ENCODE results near the gene EPHA5.

The EPHA5 gene

DNA sequence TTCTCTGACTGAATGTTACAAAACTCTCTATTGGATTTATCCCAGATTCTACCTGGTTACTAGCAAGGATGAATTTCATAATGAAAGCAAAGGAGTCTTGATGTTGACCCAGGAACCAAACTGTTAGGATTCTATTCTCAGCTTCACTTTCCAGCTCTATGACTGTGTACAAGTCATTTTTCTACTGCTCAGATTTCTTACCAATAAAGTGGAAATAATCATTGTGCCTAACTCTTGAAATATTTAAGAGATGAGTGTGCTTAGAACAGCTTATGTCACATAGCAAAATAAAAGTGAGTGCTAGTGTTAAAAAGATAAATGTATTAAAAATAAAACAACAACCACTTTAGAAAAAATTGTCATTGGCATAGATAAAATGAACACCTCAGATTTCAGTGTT lies 45.6 kb downstream of the EPHA5 start:
- DNase-seq (ENCODE audit: low spot score), result no peak

DNA sequence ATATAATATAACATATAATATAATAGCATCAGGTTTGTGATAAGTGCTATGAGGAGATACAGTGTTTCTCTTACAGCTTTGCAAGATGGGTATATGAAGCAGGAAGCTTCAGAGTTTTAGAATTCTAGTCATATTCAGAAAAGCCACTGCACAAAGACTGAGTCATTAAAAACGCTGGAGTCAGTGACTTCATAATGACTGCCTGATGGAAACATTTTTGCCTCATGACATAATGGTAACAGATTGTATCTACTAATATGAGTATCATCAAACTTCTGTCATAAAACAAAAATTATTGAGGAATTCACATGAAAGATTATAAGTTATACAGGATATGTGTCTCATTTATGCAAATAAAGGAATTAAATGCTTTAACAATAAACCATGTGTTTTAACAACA lies 46.8 kb downstream of the EPHA5 start:
- no peak for DNase-seq (ENCODE audit: low spot score)

DNA sequence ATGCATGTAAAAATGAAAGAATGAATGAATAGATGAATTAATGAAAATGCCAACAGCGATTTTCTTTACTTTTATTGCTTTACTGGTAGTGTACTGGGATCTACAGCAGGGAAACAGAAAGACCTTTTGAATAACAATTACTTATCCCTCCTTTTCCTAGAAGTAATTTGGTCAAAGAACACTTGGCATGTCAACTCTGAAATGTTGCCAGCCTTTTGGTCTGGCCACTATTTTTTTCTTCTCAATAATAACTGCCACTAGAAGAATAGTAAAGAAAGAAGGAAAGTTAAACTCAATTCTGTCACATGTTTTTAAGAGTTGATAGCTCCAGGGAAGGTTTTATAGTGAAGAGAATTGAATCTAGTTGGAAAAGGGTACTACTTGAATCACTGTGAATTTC lies 52.9 kb downstream of the EPHA5 start:
- DNase-seq (ENCODE audit: low spot score), result no peak

DNA sequence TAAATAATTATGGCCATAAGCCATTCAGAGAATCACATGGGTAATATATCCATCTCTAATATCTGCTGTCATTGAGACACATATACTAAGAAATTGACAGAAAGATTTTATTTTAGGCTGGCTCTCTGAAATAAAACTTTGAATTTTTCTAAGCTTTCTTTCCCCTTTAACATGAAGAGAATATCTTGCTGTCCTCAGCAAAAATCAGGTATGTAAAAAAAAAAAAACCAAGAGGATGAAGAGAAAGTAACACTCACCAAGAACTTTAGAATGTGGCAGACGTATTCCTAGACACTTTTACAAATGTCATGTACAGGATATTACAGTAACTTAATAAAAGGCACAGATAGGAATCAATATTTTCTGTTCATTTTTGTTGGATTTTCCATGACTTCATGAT lies 65.8 kb downstream of the EPHA5 start:
- DNase-seq (ENCODE audit: low spot score), result no peak

DNA sequence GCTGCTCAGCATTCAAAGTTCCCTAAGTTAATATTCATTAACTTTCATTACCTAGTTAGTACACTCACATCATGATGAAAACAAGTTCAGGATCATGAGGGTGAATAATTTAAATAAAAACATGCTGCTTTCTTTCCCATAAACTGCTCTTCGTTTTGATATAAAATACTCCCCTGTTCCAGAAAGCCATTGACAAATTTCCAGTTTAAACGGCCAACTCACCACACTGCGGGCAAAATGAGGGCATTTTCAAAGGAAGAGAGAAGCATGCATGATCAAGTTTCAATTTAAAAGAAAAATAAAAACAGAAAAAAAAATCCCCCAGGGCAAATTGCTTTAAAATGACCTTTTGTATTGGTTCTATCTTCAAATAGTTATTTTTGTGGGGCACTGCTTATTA lies 69.6 kb downstream of the EPHA5 start:
- no peak for DNase-seq (ENCODE audit: low spot score)

DNA sequence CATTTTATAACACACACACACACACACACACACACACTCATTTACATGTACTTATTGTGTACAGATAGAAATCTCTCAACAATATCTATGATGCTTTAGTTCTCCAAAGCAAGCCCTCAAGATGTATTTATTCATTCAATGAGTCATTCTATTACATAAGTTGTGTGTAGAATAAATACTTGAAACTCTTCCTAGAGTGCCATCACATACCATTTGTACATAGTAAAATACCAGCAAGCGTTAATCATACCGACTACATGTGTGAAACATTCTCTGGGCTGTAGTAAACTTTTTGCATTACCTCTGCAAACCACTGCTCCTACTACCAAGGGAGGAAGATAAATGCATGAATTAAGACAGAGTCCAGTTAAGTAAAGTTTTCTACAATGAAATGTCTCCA lies 70.9 kb downstream of the EPHA5 start:
- no peak for DNase-seq (ENCODE audit: low spot score)

DNA sequence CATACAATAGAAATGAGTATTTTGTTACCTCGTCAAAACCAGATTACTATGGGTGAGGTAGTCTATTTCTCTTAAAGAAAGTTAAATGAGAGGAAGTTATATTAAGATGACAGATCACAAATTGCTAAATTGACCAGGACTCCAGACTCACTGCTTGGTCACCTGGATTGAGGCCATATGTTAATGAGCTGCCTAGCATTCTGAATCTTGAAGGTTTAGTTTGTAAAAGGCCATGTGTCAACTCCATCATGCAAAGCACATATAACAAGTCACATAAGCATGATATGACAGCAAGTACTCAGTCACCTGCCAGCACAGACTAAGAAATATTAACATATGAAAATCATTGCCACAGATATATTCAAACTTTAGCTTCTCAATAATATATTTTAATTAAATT lies 72.6 kb downstream of the EPHA5 start:
- no peak for DNase-seq (ENCODE audit: low spot score)

DNA sequence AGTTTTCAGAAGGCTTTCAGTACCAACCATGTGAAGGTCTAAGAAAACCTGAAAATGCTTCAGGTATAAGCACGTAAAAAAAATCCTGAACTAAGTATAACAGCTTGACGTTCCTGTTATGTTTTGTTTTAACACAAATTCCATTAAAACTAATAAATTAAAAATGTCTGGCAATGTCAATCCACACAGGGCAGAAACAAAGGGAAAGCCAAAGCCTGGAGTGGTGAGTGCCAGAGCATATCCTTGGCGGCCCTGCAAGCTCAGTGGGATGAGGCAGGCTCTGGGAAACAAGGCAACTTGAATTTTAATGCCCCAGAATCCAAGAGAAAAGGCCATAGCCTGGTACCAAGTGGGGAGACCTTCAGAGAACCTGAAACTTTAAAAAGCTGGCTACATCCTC lies 78.2 kb downstream of the EPHA5 start:
- no peak for DNase-seq (ENCODE audit: low spot score)

DNA sequence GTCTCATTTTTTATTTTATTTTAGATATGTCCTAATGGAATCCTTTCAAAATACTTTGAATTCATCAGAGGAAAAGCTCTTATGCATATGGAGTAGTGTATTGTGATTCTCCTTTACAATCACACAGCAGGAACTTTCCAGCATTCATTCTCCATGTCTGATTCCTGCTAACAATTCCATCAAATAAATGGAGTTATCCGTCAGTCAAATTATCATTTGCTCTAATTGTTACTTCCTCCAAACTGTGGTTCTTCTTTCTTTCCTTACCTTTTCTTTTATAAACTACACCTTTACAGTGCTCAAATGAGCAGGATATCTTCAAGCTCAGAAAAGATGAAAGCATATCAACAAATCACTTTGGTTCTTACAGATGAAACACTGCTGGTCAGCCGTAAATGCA lies 80.4 kb downstream of the EPHA5 start:
- DNase-seq (ENCODE audit: low spot score), result no peak

DNA sequence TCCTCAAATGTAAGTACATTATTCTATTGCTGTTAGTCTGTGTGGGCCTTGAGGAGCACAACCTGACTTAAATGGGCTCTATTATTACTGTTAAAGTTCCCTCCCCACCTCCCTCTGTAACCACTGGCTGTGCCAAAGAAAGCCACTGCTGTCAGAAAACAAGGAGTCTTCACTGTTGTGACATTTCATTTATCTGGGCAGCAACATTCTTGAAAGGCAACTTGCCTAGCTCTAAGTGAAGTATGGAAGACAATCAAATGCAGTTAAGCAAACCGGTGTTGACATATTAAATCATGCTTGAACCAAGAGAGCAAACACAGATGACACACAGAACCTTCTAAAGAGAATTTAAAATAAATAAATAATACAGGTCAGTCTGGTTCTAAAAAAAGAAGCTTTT lies 81.0 kb downstream of the EPHA5 start:
- DNase-seq (ENCODE audit: low spot score), result no peak

DNA sequence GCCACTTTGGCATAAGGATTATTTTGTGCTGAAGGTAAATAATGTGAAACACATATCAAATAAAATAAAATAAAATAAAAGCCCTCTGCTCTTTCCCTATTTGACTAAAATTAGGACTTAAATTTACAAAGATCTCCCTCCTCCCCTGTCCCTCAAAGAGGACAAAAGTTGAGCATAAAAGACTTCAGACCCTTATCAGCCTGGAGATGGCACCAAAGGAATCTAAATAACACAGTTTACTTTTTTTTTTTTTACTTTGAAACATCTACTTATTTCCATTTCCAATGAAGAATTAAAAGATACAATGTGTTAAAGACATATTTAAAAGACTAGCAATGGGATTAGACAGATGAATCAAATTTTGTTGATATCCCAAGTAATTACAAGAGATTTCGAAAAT lies 89.7 kb downstream of the EPHA5 start:
- DNase-seq (ENCODE audit: low spot score), result no peak

DNA sequence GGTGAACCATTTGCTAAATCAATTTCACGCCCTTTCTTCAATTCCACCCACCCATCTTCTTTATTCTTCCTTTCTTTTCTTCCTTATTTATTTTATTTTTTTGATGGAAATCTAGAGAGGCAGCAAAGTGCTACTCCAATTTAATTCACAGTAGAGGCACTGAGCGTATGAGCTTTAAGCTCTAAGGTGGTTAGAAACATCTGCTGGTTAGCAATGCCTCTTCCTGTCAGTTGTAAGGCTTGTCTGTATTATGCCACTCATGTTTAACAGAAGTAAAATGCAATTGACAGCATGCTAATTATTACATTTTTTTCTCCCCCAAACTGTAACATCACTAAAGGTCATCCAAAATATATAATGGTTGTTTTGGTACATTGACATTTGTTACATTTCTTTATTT lies 103.8 kb downstream of the EPHA5 start:
- no peak for DNase-seq (ENCODE audit: low spot score)

DNA sequence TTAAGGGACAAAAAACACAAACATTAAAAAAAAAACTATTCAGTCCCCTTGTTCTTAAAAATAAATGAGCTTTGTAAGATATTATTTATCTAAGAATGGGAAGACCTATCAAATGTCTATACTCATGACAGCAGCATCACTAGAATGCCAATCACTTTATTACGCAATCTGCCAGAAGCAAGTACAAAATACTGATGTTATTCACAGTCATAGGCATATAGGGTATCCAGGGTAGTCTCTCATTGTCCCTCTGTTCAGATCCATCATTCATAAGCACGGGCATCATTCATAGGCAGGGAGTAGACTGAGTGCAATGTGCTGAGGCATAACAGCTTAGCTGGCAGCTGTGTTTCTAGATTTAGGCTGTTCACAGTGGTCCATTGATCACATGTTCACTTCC lies 109.1 kb downstream of the EPHA5 start:
- DNase-seq (ENCODE audit: low spot score), result no peak

DNA sequence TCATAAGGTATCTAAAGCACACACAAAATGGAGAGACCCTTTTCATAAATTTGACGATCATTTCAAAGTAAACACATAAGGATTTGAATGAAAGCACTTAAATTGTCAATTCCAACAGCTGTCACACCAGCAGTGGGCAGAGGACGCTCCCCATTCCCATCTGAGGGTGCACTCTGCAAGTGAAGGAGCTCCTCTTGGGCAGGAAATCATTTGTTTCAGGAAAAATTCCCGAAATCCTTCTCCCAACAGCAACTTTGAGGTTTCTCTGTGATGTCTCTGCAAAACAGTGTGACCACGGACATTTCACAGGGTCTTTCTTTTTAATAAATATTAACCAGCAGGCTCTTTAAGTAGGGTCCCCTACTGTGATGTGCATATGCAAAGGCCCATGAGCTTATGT lies 111.0 kb downstream of the EPHA5 start:
- no peak for DNase-seq (ENCODE audit: low spot score)

DNA sequence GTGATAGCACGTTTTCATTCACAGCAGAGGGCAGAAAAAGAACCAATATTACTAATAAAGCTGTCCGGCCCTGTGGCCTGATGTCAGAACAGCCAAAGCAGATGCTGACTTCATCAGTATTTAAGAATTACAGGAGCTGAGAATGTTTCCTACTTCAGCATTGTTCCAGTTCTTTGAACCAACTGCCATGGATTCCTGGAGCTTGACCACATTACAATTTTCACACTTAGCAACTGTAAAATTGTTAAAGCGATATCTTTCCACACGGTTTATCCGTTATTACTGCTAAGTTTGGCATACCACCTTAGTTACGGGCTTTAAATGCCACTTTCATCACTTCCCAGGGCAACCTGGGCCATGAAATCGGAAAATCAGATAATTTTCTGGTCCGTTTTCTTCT lies 118.2 kb downstream of the EPHA5 start:
- no peak for DNase-seq (ENCODE audit: low spot score)

DNA sequence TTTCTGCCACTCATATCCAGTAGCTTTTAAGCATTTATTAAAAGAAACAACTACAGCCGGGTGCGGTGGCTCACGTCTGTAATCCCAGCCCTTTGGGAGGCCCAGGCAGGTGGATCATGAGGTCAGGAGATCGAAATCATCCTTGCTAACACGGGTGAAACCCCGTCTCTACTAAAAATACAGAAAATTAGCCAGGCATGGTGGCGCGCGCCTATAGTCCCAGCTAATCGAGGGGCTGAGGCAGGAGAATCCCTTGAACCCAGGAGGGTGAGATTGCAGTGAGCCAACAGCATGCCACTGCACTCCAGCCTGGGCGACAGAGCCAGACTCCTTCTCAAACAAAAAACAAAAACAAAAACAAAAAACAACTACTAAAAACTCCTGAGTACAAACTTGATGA lies 119.8 kb downstream of the EPHA5 start:
- no peak for DNase-seq (ENCODE audit: low spot score)

DNA sequence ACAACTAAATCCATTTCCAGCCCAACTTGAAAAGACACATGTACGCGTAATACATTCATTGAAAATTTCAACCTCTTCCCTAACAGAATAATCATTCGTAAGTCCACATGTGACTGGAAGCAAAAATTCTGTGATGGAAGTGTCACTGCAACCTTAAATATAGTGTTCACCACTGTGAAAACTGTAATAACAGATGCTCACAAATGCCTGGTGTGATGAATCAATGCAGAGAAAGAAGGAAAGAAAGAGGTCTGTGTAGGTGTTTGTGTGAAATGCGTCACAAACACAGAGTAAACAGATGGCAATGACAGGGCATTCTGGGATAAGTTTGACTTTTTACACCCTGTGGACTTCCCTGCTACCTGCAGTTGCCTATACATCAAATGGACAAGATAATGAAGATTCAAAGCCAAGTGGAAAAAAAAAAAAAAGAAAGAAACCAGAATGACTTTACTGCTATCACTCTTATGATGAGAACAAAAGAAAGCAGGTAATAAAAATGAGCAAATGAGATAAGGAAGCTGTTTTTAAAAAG lies 123.3 kb downstream of the EPHA5 start:
- DNase-seq (ENCODE audit: low spot score), result no peak

DNA sequence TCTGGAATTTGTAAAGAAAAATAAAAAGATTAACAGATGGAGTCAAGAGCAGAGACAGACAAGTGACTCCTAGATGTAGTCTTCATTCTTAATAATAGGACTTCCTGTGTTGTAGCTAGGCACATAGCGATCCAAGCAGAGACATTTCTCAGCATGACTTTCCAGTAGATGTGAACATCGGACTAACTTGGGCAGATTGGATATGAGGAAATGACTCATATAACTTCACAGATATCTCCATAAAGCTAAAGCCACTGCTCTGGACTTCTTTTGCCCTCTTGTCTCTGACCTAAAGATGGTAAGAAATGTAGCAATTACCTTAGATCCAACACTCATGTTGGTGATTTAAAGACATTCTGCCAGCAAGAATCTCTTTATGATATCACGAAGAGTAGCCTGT lies 131.7 kb downstream of the EPHA5 start:
- DNase-seq (ENCODE audit: low spot score), result no peak

DNA sequence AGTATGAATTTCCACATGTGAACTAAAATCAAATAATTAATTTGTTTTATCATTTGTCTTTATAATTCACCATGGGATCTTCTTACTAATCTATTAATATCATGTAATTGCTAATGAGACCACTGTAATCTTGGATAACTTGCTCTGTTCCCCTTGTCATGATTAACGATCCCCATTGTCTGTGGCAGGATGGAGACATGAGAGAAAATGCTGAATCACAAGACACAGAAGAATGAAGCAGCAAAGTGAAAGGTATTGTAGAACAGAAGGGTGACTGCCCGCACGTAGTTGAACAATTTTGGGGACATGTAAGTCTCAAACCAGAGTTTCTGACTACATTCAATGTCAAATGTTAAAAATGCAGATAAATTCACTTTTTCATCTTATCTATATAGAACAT lies 135.2 kb downstream of the EPHA5 start:
- no peak for DNase-seq (ENCODE audit: low spot score)

DNA sequence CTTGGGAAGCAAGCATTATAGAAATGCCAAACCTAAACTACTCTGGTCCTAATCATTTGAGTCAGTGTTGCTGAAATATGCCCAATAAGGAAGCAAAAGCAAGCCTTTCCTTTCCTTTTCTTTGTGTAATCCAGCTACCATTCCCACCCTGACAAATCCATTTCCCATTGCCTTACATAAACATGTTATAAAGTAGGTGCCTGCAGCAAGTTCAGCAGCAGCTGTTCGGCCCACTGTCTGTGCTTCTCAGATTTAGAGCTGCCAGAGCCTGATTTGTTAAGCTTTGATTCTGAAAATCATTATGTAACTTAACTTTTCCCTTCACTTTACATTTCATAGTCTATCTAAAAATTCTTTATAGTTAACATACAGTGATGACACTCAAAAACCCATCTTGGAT lies 148.6 kb downstream of the EPHA5 start:
- no peak for DNase-seq (ENCODE audit: low spot score)

DNA sequence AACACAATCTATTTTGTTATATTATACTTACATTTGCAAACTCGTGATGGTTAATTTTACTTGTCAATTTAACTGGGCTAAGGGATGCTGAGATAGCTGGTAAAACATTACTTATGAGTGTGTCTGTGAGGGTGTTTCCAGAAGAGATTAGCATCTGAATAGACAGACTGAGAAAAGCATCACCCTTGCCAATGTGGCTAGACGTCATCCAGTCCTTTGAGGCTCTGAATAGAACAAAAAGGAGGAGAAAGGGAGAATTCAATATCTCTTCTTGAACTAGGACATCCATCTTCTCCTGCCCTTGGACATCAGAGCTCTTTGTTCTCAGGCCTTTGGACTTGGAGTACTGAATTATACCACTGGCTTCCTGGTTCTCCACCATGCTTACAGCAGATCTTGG lies 154.6 kb downstream of the EPHA5 start:
- no peak for DNase-seq (ENCODE audit: low spot score)

DNA sequence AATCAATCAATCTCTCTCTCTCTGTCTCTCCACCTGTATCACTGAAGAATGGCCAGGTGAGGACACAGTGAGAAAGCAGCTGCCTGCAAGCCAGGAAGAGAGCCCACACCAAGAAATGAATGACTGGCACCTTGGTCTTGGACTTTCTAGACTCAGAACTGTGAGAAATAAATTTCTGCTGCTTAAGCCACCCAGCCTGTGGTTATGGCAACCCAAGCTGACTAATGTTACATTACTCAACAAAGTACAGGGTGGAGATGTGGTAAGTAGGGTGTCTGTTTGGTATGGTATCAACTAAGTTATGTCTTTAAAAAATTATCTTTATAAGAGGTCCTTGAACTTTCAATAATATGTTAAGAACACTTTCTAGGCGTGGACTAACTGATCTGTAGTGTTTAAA lies 159.3 kb downstream of the EPHA5 start:
- peak; percentile 15 for DNase-seq (ENCODE audit: low spot score)

DNA sequence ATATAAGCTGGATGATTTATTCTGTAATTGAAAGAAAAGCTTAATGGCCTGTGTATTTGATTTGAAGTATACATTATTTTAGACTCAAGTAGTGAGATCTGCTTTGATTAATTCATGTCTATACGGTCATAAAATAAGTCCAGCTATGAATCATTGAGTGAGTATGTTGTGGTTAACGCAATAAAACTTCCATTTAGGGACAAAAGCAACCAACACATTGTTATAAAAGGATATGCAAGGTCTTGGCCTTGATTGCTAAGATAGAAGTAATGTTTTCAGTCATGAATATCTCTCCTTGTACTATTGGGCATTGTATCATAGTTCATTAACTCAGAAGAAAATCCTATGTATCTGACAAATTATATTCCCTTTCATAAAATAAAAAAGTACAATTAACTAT lies 162.1 kb downstream of the EPHA5 start:
- peak; percentile 49 for DNase-seq (ENCODE audit: low spot score)

DNA sequence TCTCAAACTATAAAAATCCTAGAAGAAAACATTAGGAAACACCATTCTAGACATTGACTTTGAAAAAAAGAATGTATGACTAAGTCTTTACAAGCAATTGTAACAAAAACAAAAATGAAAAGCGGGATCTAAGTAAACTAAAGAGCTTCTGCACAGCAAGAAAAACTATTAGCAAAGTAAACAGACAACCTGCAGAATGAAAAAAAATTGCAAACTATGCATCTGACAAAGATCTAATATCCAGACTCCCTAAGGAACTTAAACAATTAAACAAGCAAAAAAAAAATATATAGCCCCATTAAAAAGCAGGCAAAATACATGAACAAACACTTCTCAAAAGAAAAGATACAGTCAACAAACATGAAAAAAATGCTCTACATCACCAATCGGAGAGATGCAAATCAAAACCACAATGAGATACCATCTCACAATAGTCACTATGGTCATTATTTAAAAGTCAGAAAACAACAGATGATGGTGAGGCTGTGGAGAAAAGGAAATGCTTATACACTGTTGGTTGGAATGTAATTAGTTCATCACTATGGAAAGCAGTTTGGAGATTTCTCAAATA lies 168.1 kb downstream of the EPHA5 start:
- no peak for DNase-seq (ENCODE audit: low spot score)

DNA sequence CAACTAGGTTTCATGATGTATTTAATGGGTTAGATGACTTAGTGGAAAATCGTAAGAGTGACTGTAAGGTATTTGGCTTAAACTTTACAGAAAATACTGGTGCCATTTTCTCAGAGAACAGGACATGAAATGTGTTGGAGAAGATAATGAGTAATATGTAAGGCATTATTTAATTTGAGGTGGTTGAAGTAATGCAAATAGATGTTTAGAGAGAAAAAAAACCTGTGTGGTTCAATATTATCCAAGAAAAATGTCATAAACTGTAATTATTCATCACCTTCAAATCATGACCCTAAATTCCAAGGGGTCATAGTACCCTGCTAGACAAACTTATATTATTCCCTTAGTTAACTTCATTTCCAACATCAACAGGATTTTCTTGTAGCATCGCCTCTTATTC lies 171.7 kb downstream of the EPHA5 start:
- no peak for DNase-seq (ENCODE audit: low spot score)

Measured in LoVo (cell line).